ENCODE results near the gene CCNY.
A peak's percentile ranks its signal among the peaks of the same experiment; 100 is the strongest.
"Not testable (repeated sequence)": the region's sequence is repeated elsewhere in the genome, so short reads cannot be mapped to it uniquely, and the experiment has no call there.

CCNY gene

GRCh38 chr10:35487336-35488034 lies 151.2 kb downstream of the CCNY start:
- no peak for DNase-seq (ENCODE audit: low spot score)

DNA sequence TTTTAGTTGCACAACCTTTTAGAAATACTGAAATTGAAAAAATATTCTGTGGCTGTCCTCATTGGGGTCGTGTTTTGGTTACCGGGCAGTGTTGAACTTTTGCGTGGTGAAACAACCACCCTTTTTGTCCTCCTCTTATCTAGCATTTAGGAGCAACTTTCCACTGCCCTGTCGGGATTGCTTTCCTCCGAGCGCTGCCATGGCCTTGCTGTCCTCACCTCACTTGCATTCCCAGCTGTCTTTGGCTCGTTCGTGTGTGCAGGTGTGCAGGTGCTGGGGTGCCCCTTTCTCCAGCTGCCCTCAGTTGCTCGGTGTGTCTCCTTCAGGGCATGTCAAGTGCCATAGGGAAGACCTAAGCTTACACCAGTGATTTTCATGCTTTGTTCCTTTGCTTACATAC lies 151.9 kb downstream of the CCNY start:
- DNase-seq (ENCODE audit: low spot score): no peak

GRCh38 chr10:35492386-35493195 lies 156.3 kb downstream of the CCNY start:
- DNase-seq (ENCODE audit: low spot score): no peak

GRCh38 chr10:35493196-35494118 lies 157.1 kb downstream of the CCNY start:
- no peak for DNase-seq (ENCODE audit: low spot score)

GRCh38 chr10:35495521-35496119 lies 159.3 kb downstream of the CCNY start:
- peak; percentile 30 for DNase-seq (ENCODE audit: low spot score)

DNA sequence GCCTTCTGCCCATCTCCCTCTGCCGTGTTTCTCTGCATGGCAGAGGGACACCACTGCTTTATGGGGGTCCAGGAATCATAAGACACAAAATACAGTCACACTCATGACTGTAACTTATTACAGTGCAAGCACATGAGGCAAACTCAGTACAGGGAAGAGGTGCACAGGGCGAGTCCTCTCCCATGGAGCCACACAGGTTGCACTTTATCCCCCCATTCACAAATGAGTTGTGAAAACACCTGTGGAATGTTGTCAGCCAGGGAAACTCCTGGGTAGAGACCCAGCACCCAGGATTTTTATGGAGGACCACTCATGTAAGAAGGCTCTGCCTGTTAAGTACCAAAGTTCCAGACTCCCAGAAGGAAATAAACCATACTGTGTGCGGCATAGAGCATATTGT lies 161.6 kb downstream of the CCNY start:
- no peak for DNase-seq (ENCODE audit: low spot score)

DNA sequence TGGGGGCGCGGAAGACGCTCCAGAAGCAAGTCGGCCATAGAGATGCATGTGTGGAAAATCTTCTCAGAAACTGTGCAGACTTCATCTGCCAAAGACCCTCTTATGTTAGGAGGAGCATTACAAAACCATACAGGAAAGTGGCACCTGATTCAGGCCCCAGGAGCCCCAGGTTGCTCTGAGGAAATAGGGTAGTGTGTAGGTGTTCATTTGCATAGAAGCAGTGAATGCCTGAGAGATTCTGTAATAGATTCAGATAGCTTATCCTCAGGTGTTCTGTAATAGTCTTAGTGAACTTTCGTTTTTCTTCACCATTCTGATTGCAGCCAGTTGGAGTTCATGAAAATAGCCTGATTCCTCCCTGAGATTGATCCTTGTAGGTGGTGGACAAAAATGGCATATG lies 162.4 kb downstream of the CCNY start:
- DNase-seq (ENCODE audit: low spot score): no peak

GRCh38 chr10:35501923-35502322 lies 165.6 kb downstream of the CCNY start:
- DNase-seq (ENCODE audit: low spot score): no peak

DNA sequence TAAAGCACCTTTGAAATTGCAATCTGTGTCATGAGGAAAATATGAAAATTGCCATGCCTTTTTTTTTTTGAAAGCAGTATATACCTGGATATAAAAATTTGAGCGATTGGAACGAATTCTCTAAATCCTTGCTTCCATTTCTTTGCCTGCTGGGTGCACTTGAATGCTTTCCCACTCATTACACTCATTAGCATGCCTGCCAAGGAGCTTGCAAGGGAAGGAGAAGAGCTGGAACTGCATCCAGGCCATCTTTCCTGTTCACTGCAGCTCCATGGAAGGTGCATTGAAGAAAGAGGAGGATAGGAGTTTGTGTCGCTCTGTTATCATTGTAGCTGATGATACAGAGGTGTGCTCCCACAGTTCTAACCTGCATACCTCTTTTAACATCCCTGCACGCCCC lies 166.4 kb downstream of the CCNY start:
- peak; percentile 46 for DNase-seq (ENCODE audit: low spot score)

DNA sequence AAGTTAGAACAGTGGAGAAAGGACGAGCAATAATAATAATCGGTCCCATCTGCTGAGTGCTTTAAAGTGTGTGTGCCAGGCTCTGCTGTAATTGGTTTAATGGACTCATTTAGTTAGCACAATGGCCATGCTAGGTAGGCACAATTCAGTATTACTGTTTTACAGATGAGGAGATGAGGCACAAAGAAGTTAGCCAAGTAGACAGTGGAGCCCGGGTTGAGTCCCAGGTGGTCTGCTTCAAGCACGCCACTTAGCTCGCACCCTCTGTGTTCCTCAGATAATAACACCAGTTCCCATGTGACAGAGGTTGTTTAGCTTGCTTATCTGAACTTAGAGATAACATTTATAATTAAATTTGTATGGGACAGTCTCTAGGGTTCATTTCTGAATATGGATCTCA lies 167.3 kb downstream of the CCNY start:
- DNase-seq (ENCODE audit: low spot score): no peak

DNA sequence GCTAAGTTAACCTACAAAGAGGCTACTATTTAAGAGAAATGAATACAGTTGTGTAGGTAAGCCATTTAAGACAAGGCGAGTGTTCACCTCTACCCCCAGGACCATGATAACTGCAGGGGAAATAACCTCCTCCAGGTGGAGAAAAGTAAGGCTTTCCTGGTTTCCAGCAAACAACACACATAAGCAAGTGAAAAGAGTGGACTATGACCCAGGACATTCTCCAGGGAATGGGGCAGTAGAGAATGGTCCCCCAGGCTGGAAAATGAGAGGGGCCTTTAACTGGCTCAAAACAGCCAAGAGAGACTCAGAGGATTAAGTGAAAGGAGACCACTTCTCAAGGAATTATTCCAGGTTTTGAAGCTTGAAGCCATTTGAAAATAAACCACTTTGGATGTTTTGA lies 167.8 kb downstream of the CCNY start:
- no peak for DNase-seq (ENCODE audit: low spot score)

- no peak for DNase-seq (ENCODE audit: low spot score)
Observed at GRCh38 chr10:35505241-35505873, 169.0 kb downstream of the CCNY start.

DNA sequence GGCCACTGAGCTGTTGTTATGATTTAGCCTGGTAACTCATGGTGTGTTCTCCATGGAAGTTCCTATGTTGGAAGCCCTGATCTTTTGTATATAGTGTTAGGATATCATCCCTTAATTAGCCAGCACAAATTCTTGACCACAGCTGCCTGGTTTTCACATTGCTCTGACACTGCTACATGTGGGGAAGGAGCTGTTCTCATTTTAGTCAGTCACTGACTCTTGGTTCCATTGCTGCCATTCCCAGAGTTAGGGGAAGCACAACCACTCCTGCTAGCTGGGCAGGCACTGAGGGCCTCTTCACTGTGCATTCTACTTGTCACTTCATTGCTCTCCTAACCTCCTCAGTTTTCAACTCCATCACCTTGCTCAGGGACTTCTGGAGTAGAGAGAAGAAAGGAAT lies 170.4 kb downstream of the CCNY start:
- DNase-seq (ENCODE audit: low spot score): no peak

GRCh38 chr10:35507519-35508109 lies 171.3 kb downstream of the CCNY start:
- no peak for DNase-seq (ENCODE audit: low spot score)

GRCh38 chr10:35508647-35509046 lies 172.3 kb downstream of the CCNY start:
- DNase-seq (ENCODE audit: low spot score): no peak

GRCh38 chr10:35510891-35511290 lies 174.6 kb downstream of the CCNY start:
- no peak for DNase-seq (ENCODE audit: low spot score)

DNA sequence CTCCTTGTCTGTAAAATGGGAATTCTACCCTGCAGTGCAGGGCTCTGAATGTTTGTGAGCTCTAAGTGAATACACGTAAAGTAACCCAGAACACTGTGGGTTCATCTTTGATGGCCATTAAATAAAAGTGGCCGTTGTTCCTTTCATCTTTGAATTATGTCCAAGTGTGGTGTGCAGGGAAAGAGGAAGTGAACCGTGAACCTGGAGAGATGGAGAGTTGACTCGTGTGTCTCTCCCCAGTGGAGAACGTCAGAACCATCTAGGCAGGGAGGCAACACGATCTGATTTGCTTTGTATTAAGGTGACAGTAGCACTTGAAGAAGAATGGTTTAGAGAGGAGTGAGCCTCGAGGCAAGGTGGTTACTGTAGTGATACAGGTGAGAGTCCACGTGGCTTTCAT lies 175.3 kb downstream of the CCNY start:
- no peak for DNase-seq (ENCODE audit: low spot score)

GRCh38 chr10:35516102-35516670 lies 179.9 kb downstream of the CCNY start:
- DNase-seq (ENCODE audit: low spot score): no peak

GRCh38 chr10:35517431-35518181 lies 181.3 kb downstream of the CCNY start:
- peak; percentile 74 for DNase-seq (ENCODE audit: low spot score)

- DNase-seq (ENCODE audit: low spot score): not testable (repeated sequence)
Observed at GRCh38 chr10:35518187-35518586, 181.9 kb downstream of the CCNY start.

All from pons (tissue), 1 donor.